ENCODE measurements around the gene SLC5A1. TPM values are rescaled to one million over a fixed set of nuclear protein-coding genes. Genes with fewer than 3 reads are reported as not detected.

SLC5A1 gene
- total RNA-seq, 1 donor = not detected

DNA sequence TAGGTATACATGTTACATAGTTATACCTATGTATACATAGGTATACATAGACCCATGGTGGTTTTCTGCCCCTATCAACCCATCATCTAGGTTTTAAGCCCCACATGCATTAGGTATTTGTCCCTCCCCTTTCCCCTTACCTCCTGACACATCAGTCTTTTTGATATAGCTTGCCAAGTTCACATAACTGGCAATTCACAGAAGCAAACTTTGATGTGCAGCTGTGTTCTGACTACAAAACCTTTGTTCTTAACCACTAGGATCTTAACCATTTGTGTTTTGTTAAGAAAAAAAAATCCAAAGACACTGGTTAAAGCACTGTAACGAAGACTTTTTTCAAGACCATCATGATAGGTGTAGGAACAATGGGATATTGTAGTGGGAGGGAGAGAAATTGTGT, 42.9 kb upstream of the SLC5A1 start:
- TF ChIP-seq, protein P1, sequence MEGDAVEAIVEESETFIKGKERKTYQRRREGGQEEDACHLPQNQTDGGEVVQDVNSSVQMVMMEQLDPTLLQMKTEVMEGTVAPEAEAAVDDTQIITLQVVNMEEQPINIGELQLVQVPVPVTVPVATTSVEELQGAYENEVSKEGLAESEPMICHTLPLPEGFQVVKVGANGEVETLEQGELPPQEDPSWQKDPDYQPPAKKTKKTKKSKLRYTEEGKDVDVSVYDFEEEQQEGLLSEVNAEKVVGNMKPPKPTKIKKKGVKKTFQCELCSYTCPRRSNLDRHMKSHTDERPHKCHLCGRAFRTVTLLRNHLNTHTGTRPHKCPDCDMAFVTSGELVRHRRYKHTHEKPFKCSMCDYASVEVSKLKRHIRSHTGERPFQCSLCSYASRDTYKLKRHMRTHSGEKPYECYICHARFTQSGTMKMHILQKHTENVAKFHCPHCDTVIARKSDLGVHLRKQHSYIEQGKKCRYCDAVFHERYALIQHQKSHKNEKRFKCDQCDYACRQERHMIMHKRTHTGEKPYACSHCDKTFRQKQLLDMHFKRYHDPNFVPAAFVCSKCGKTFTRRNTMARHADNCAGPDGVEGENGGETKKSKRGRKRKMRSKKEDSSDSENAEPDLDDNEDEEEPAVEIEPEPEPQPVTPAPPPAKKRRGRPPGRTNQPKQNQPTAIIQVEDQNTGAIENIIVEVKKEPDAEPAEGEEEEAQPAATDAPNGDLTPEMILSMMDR (IDR thresholded peaks at IDR 0.05; ENCODE audit: extremely low read depth, low read depth, low read length) = no peak
- H3K36me3 ChIP-seq (ENCODE audit: insufficient read depth, low read length) = no peaks in the 10 kb centered on the region
- H3K4me1 ChIP-seq (ENCODE audit: insufficient read depth, low read length) = no peaks in the 10 kb centered on the region
- no peak for DNase-seq (ENCODE audit: insufficient read length, low spot score, missing footprints)
- no peak overlapping the region for H3K27ac ChIP-seq (ENCODE audit: low read depth, low read length)
- no peak overlapping the region for H2AFZ ChIP-seq (ENCODE audit: low read length)
- no peak overlapping the region for H3K4me3 ChIP-seq (ENCODE audit: insufficient read depth, low read length)
- no peaks in the 10 kb centered on the region for H4K20me1 ChIP-seq (ENCODE audit: insufficient read depth, low read length)
- no peaks in the 10 kb centered on the region for H3K79me2 ChIP-seq (ENCODE audit: insufficient read depth, low read length)
- H3K27me3 ChIP-seq (ENCODE audit: insufficient read depth, low read length) = no peaks in the 10 kb centered on the region
- H3K9me3 ChIP-seq (ENCODE audit: low read depth, low read length) = no peaks in the 10 kb centered on the region
- no peak overlapping the region for H3K4me2 ChIP-seq (ENCODE audit: insufficient read depth, low read length)

DNA sequence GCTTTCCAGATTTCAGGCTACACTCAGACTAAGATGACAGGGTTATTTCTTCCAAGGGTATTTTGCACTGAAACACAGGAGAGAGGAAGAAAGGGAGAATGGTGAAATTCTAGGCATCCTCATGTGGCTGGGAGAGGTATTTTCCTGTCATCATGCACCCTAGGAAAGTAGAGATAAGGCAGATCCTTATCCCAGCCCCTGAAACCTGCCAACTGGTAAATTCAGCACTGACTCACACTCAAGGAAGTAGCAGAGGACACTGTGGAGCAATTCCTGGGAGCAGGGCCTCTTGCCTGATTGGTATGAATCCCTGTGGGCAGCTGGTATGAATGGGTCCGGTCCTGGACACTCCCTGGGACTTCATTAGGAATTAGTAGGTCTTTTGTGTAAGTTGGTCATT, 37.6 kb upstream of the SLC5A1 start:
- Histone ChIP-seq H3K4me2 (ENCODE audit: insufficient read depth, low read length) (no peak overlapping the region), H3K27me3 (ENCODE audit: insufficient read depth, low read length) (no peaks in the 10 kb centered on the region), H4K20me1 (ENCODE audit: insufficient read depth, low read length) (no peaks in the 10 kb centered on the region), H2AFZ (ENCODE audit: low read length) (no peak overlapping the region), H3K4me1 (ENCODE audit: insufficient read depth, low read length) (no peaks in the 10 kb centered on the region), H3K27ac (ENCODE audit: low read depth, low read length) (no peak overlapping the region), H3K79me2 (ENCODE audit: insufficient read depth, low read length) (no peaks in the 10 kb centered on the region), H3K9me3 (ENCODE audit: low read depth, low read length) (no peaks in the 10 kb centered on the region), H3K4me3 (ENCODE audit: insufficient read depth, low read length) (no peak overlapping the region), H3K36me3 (ENCODE audit: insufficient read depth, low read length) (no peaks in the 10 kb centered on the region)
- TF ChIP-seq, protein P1 (IDR thresholded peaks at IDR 0.05; ENCODE audit: extremely low read depth, low read depth, low read length) = no peak
- no peak for DNase-seq (ENCODE audit: insufficient read length, low spot score, missing footprints)

DNA sequence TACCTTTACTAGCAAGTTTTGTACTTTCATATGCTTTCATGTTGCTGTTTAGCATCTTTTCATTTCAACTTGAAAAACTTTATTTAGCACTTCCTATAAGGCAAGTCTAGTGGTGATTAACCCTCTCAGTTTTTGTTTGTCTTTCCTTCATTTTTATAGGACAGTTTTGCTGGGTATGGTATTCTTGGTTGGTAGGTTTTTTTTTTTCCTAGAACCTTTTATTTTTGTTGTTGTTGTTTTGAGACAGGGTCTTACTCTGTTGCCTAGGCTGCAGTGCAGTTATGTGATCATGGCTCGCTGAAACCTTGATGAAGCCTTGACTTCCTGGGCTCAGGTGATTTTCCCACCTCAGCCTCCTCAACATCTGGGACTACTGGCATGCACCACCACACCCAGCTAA, 29.9 kb upstream of the SLC5A1 start:
- H4K20me1 ChIP-seq (ENCODE audit: insufficient read depth, low read length) = no peaks in the 10 kb centered on the region
- no peak overlapping the region for H3K4me2 ChIP-seq (ENCODE audit: insufficient read depth, low read length)
- TF ChIP-seq, protein P1 (IDR thresholded peaks at IDR 0.05; ENCODE audit: extremely low read depth, low read depth, low read length) = no peak

DNA sequence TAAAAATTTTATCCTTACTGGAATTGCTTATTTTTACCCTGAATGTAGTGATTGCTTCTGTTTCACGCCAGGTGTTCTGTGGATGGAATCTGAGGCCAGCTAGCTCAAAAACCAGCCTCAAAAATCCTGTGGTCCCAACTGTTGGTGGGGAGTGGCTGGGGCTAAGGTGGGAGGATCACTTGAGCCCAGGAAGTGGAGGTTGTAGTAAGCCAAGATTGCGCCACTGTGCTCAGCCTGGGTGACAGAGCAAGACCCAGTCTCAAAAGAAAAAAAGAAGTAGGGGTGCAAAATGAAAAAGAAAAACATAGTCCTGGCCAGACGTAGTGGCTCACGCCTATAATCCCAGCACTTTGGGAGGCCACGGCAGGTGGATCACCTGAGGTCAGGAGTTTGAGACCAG, 27.0 kb upstream of the SLC5A1 start:
- Histone ChIP-seq H3K4me2 (ENCODE audit: insufficient read depth, low read length) (no peak overlapping the region), H3K36me3 (ENCODE audit: insufficient read depth, low read length) (no peaks in the 10 kb centered on the region), H3K9me3 (ENCODE audit: low read depth, low read length) (peaks cover 2% of the 10 kb centered on the region), H3K4me1 (ENCODE audit: insufficient read depth, low read length) (peaks cover 9% of the 10 kb centered on the region), H3K27me3 (ENCODE audit: insufficient read depth, low read length) (no peaks in the 10 kb centered on the region), H3K4me3 (ENCODE audit: insufficient read depth, low read length) (no peak overlapping the region), H3K27ac (ENCODE audit: low read depth, low read length) (no peak overlapping the region), H4K20me1 (ENCODE audit: insufficient read depth, low read length) (no peaks in the 10 kb centered on the region), H3K79me2 (ENCODE audit: insufficient read depth, low read length) (no peaks in the 10 kb centered on the region), H2AFZ (ENCODE audit: low read length) (no peak overlapping the region)
- no peak for DNase-seq (ENCODE audit: insufficient read length, low spot score, missing footprints)
- TF ChIP-seq, protein P1 (IDR thresholded peaks at IDR 0.05; ENCODE audit: extremely low read depth, low read depth, low read length) = no peak

More for the DNA sequence above, 29.9 kb upstream of the SLC5A1 start:
- H2AFZ ChIP-seq (ENCODE audit: low read length) = no peak overlapping the region
- H3K36me3 ChIP-seq (ENCODE audit: insufficient read depth, low read length) = no peaks in the 10 kb centered on the region
- DNase-seq (ENCODE audit: insufficient read length, low spot score, missing footprints) = no peak
- H3K27ac ChIP-seq (ENCODE audit: low read depth, low read length) = no peak overlapping the region
- H3K4me1 ChIP-seq (ENCODE audit: insufficient read depth, low read length) = no peaks in the 10 kb centered on the region
- peaks cover 2% of the 10 kb centered on the region for H3K9me3 ChIP-seq (ENCODE audit: low read depth, low read length)
- H3K79me2 ChIP-seq (ENCODE audit: insufficient read depth, low read length) = no peaks in the 10 kb centered on the region
- H3K4me3 ChIP-seq (ENCODE audit: insufficient read depth, low read length) = no peak overlapping the region
- no peaks in the 10 kb centered on the region for H3K27me3 ChIP-seq (ENCODE audit: insufficient read depth, low read length)
